ENCODE data around the gene PLOD2.

The PLOD2 gene

GRCh38 chr3:146196789-146197188 is 35.8 kb upstream of the PLOD2 start:
- no peak overlapping the region for H3K4ac ChIP-seq (ENCODE audit: low read depth, low read length)
- no peak overlapping the region for H3K4me3 ChIP-seq (ENCODE audit: low read length)
- no peak overlapping the region for H3K23ac ChIP-seq (ENCODE audit: low read length)
- no peaks in the 10 kb centered on the region for H3K4me1 ChIP-seq (ENCODE audit: control insufficient read depth, low read depth, low read length)
- H3K36me3 ChIP-seq (ENCODE audit: control insufficient read depth, insufficient read depth, low read length) = no peaks in the 10 kb centered on the region
- no peak overlapping the region for H3K4me2 ChIP-seq (ENCODE audit: low read length)
- no peak overlapping the region for H2BK15ac ChIP-seq (replicated peaks; ENCODE audit: low read depth)
- WGBS (ENCODE audit: extremely low coverage, insufficient coverage, low lambda C conversion rate) = no CpG with 5 or more reads among the region's 2 CpGs
- H3K27ac ChIP-seq (ENCODE audit: low read depth, low read length) = no peak overlapping the region
- no peak overlapping the region for H4K8ac ChIP-seq (ENCODE audit: low read depth, low read length)
- H3K79me2 ChIP-seq (ENCODE audit: control insufficient read depth, insufficient read depth, low read length) = no peaks in the 10 kb centered on the region
- no peak overlapping the region for H2BK120ac ChIP-seq (ENCODE audit: low read depth, low read length)
- no peak overlapping the region for H3K18ac ChIP-seq (ENCODE audit: low read length)
- no peak overlapping the region for H2AK5ac ChIP-seq (ENCODE audit: low read length)
- H3K79me1 ChIP-seq (ENCODE audit: low read length) = no peaks in the 10 kb centered on the region
- no peak overlapping the region for H2BK5ac ChIP-seq (ENCODE audit: low read length)
- H3K9ac ChIP-seq (ENCODE audit: low read length) = no peak overlapping the region
- DNase-seq = no peak
- no peaks in the 10 kb centered on the region for H3K27me3 ChIP-seq (ENCODE audit: insufficient read depth, low read length, poor library complexity)
- no peak overlapping the region for H4K5ac ChIP-seq (ENCODE audit: low read length)
- H3K56ac ChIP-seq (ENCODE audit: low read length) = no peak overlapping the region

GRCh38 chr3:146195605-146196004 is 34.6 kb upstream of the PLOD2 start:
- Histone ChIP-seq H3K4me3 (ENCODE audit: low read length) (no peak overlapping the region), H3K9ac (ENCODE audit: low read length) (no peak overlapping the region), H3K79me2 (ENCODE audit: control insufficient read depth, insufficient read depth, low read length) (no peaks in the 10 kb centered on the region), H3K79me1 (ENCODE audit: low read length) (no peaks in the 10 kb centered on the region), H3K23ac (ENCODE audit: low read length) (no peak overlapping the region), H3K27me3 (ENCODE audit: insufficient read depth, low read length, poor library complexity) (no peaks in the 10 kb centered on the region), H2BK120ac (ENCODE audit: low read depth, low read length) (no peak overlapping the region), H3K4ac (ENCODE audit: low read depth, low read length) (no peak overlapping the region), H3K36me3 (ENCODE audit: control insufficient read depth, insufficient read depth, low read length) (no peaks in the 10 kb centered on the region), H2AK5ac (ENCODE audit: low read length) (no peak overlapping the region), H3K4me1 (ENCODE audit: control insufficient read depth, low read depth, low read length) (no peaks in the 10 kb centered on the region), H2BK15ac (replicated peaks; ENCODE audit: low read depth) (no peak overlapping the region), H4K8ac (ENCODE audit: low read depth, low read length) (no peak overlapping the region), H3K4me2 (ENCODE audit: low read length) (no peak overlapping the region), H3K56ac (ENCODE audit: low read length) (no peak overlapping the region), H3K27ac (ENCODE audit: low read depth, low read length) (no peak overlapping the region), H4K5ac (ENCODE audit: low read length) (no peak overlapping the region), H2BK5ac (ENCODE audit: low read length) (no peak overlapping the region), H3K18ac (ENCODE audit: low read length) (no peak overlapping the region)
- no CpG with 5 or more reads among the region's 4 CpGs for WGBS (ENCODE audit: extremely low coverage, insufficient coverage, low lambda C conversion rate)
- no peak for DNase-seq

- no peak overlapping the region for H2BK120ac ChIP-seq (ENCODE audit: low read depth, low read length)
- no peak overlapping the region for H3K4me3 ChIP-seq (ENCODE audit: low read length)
- H2AK5ac ChIP-seq (ENCODE audit: low read length) = no peak overlapping the region
- H4K8ac ChIP-seq (ENCODE audit: low read depth, low read length) = no peak overlapping the region
- H3K27ac ChIP-seq (ENCODE audit: low read depth, low read length) = no peak overlapping the region
- H3K18ac ChIP-seq (ENCODE audit: low read length) = no peak overlapping the region
- no CpG with 5 or more reads among the region's 3 CpGs for WGBS (ENCODE audit: extremely low coverage, insufficient coverage, low lambda C conversion rate)
- no peak overlapping the region for H3K23ac ChIP-seq (ENCODE audit: low read length)
- no peaks in the 10 kb centered on the region for H3K36me3 ChIP-seq (ENCODE audit: control insufficient read depth, insufficient read depth, low read length)
- no peaks in the 10 kb centered on the region for H3K27me3 ChIP-seq (ENCODE audit: insufficient read depth, low read length, poor library complexity)
- no peak for DNase-seq
- no peak overlapping the region for H2BK5ac ChIP-seq (ENCODE audit: low read length)
- H3K9ac ChIP-seq (ENCODE audit: low read length) = no peak overlapping the region
- no peaks in the 10 kb centered on the region for H3K79me2 ChIP-seq (ENCODE audit: control insufficient read depth, insufficient read depth, low read length)
- H4K5ac ChIP-seq (ENCODE audit: low read length) = no peak overlapping the region
- H3K4ac ChIP-seq (ENCODE audit: low read depth, low read length) = no peak overlapping the region
- no peak overlapping the region for H2BK15ac ChIP-seq (replicated peaks; ENCODE audit: low read depth)
- H3K79me1 ChIP-seq (ENCODE audit: low read length) = no peaks in the 10 kb centered on the region
- no peak overlapping the region for H3K56ac ChIP-seq (ENCODE audit: low read length)
- H3K4me2 ChIP-seq (ENCODE audit: low read length) = no peak overlapping the region
- no peaks in the 10 kb centered on the region for H3K4me1 ChIP-seq (ENCODE audit: control insufficient read depth, low read depth, low read length)
Measured at GRCh38 chr3:146195030-146195429, 34.0 kb upstream of the PLOD2 start.

- Histone ChIP-seq H3K56ac (ENCODE audit: low read length) (no peak overlapping the region), H3K9ac (ENCODE audit: low read length) (no peak overlapping the region)
Measured at GRCh38 chr3:146191051-146191450, 30.1 kb upstream of the PLOD2 start.

GRCh38 chr3:146189519-146190173 is 28.7 kb upstream of the PLOD2 start:
- no CpG with 5 or more reads among the region's 6 CpGs for WGBS (ENCODE audit: extremely low coverage, insufficient coverage, low lambda C conversion rate)

More at GRCh38 chr3:146191051-146191450, 30.1 kb upstream of the PLOD2 start:
- H2AK5ac ChIP-seq (ENCODE audit: low read length) = no peak overlapping the region
- H4K8ac ChIP-seq (ENCODE audit: low read depth, low read length) = no peak overlapping the region
- H3K79me1 ChIP-seq (ENCODE audit: low read length) = no peaks in the 10 kb centered on the region
- H3K27me3 ChIP-seq (ENCODE audit: insufficient read depth, low read length, poor library complexity) = no peaks in the 10 kb centered on the region
- H3K18ac ChIP-seq (ENCODE audit: low read length) = no peak overlapping the region
- no peak overlapping the region for H3K4me2 ChIP-seq (ENCODE audit: low read length)
- no peak overlapping the region for H3K4me3 ChIP-seq (ENCODE audit: low read length)
- no peak overlapping the region for H2BK15ac ChIP-seq (replicated peaks; ENCODE audit: low read depth)
- H3K27ac ChIP-seq (ENCODE audit: low read depth, low read length) = no peak overlapping the region
- no CpG with 5 or more reads among the region's 1 CpG for WGBS (ENCODE audit: extremely low coverage, insufficient coverage, low lambda C conversion rate)
- H3K4ac ChIP-seq (ENCODE audit: low read depth, low read length) = no peak overlapping the region
- H4K5ac ChIP-seq (ENCODE audit: low read length) = no peak overlapping the region
- H3K4me1 ChIP-seq (ENCODE audit: control insufficient read depth, low read depth, low read length) = no peaks in the 10 kb centered on the region
- H3K36me3 ChIP-seq (ENCODE audit: control insufficient read depth, insufficient read depth, low read length) = no peaks in the 10 kb centered on the region
- no peak overlapping the region for H2BK120ac ChIP-seq (ENCODE audit: low read depth, low read length)
- no peak overlapping the region for H3K23ac ChIP-seq (ENCODE audit: low read length)
- no peaks in the 10 kb centered on the region for H3K79me2 ChIP-seq (ENCODE audit: control insufficient read depth, insufficient read depth, low read length)
- DNase-seq = no peak
- H2BK5ac ChIP-seq (ENCODE audit: low read length) = no peak overlapping the region

More at GRCh38 chr3:146189519-146190173, 28.7 kb upstream of the PLOD2 start:
- H4K5ac ChIP-seq (ENCODE audit: low read length) = no peak overlapping the region
- peak overlapping the region; percentile 30 for H3K9ac ChIP-seq (ENCODE audit: low read length)
- H3K56ac ChIP-seq (ENCODE audit: low read length) = peak overlapping the region; percentile 40
- no peak overlapping the region for H2AK5ac ChIP-seq (ENCODE audit: low read length)
- no peak overlapping the region for H3K27ac ChIP-seq (ENCODE audit: low read depth, low read length)
- peak; percentile 79 for DNase-seq
- no peaks in the 10 kb centered on the region for H3K27me3 ChIP-seq (ENCODE audit: insufficient read depth, low read length, poor library complexity)
- no peak overlapping the region for H3K4me3 ChIP-seq (ENCODE audit: low read length)
- no peak overlapping the region for H2BK120ac ChIP-seq (ENCODE audit: low read depth, low read length)
- H3K79me2 ChIP-seq (ENCODE audit: control insufficient read depth, insufficient read depth, low read length) = no peaks in the 10 kb centered on the region
- no peak overlapping the region for H3K4me2 ChIP-seq (ENCODE audit: low read length)
- no peak overlapping the region for H3K18ac ChIP-seq (ENCODE audit: low read length)
- no peaks in the 10 kb centered on the region for H3K36me3 ChIP-seq (ENCODE audit: control insufficient read depth, insufficient read depth, low read length)
- H2BK5ac ChIP-seq (ENCODE audit: low read length) = no peak overlapping the region
- H3K23ac ChIP-seq (ENCODE audit: low read length) = no peak overlapping the region
- H4K8ac ChIP-seq (ENCODE audit: low read depth, low read length) = no peak overlapping the region
- no peaks in the 10 kb centered on the region for H3K79me1 ChIP-seq (ENCODE audit: low read length)
- no peak overlapping the region for H2BK15ac ChIP-seq (replicated peaks; ENCODE audit: low read depth)
- no peak overlapping the region for H3K4ac ChIP-seq (ENCODE audit: low read depth, low read length)
- no peaks in the 10 kb centered on the region for H3K4me1 ChIP-seq (ENCODE audit: control insufficient read depth, low read depth, low read length)
